ENCODE data around the gene KCTD2.

DNA sequence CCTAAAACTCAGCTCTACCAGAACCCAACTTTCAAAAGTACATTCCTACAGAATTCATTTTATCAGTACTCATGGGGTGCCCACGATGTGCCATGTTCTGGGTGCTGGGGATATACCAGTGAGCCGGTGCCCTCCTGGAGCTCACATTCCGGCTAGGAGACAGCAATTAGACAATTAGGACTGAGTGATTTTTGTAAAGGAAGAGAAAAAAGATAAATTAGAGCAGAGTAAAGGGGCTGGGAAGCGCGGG, 35.0 kb upstream of the KCTD2 start:
- TF ChIP-seq, protein P1, sequence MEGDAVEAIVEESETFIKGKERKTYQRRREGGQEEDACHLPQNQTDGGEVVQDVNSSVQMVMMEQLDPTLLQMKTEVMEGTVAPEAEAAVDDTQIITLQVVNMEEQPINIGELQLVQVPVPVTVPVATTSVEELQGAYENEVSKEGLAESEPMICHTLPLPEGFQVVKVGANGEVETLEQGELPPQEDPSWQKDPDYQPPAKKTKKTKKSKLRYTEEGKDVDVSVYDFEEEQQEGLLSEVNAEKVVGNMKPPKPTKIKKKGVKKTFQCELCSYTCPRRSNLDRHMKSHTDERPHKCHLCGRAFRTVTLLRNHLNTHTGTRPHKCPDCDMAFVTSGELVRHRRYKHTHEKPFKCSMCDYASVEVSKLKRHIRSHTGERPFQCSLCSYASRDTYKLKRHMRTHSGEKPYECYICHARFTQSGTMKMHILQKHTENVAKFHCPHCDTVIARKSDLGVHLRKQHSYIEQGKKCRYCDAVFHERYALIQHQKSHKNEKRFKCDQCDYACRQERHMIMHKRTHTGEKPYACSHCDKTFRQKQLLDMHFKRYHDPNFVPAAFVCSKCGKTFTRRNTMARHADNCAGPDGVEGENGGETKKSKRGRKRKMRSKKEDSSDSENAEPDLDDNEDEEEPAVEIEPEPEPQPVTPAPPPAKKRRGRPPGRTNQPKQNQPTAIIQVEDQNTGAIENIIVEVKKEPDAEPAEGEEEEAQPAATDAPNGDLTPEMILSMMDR (IDR thresholded peaks at IDR 0.05): no peak
- TF ChIP-seq TCF7L2 (IDR thresholded peaks at IDR 0.05; ENCODE audit: low read depth, low read length) (no peak), POLR2AphosphoS5 (IDR thresholded peaks at IDR 0.05; ENCODE audit: low read depth, low read length) (no peak)

Data from Panc1 (cell line).